Measurements from ENCODE around the gene FJX1.

GRCh38 chr11:35629914-35630313 lies 11.7 kb downstream of the FJX1 start:
- TF ChIP-seq, protein P1, sequence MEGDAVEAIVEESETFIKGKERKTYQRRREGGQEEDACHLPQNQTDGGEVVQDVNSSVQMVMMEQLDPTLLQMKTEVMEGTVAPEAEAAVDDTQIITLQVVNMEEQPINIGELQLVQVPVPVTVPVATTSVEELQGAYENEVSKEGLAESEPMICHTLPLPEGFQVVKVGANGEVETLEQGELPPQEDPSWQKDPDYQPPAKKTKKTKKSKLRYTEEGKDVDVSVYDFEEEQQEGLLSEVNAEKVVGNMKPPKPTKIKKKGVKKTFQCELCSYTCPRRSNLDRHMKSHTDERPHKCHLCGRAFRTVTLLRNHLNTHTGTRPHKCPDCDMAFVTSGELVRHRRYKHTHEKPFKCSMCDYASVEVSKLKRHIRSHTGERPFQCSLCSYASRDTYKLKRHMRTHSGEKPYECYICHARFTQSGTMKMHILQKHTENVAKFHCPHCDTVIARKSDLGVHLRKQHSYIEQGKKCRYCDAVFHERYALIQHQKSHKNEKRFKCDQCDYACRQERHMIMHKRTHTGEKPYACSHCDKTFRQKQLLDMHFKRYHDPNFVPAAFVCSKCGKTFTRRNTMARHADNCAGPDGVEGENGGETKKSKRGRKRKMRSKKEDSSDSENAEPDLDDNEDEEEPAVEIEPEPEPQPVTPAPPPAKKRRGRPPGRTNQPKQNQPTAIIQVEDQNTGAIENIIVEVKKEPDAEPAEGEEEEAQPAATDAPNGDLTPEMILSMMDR (IDR thresholded peaks at IDR 0.05): no peak
- TF ChIP-seq EP300 (IDR thresholded peaks at IDR 0.05): no peak

All from ovary (tissue), 3 donors.